Right forelimb (tissue), 1 donor: ENCODE data around the gene GPT2.

Source experiments
- DNase-seq: peaks from one replicate; pipeline ENCODE4 v3.0.0-alpha.2; 2018

Gene GPT2

DNA sequence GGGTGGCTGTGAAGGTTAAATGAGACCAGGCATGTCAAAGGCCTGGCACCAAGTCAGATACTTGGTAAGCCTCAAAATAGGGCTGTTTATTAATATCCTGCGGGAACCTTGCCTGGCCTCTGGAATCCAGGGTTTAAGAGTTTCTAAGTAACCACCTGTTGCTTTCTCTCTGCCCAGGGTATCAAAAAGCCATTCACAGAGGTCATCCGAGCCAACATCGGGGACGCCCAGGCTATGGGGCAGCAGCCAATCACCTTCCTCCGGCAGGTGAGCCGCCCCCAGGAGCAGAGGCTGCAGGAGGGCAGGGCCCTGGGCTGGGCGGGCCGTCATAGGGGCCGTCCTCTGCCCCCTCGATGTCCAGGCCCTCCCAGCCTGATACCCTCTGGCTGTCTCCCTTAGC is 13.3 kb downstream of the GPT2 start:
- DNase-seq: no peak

DNA sequence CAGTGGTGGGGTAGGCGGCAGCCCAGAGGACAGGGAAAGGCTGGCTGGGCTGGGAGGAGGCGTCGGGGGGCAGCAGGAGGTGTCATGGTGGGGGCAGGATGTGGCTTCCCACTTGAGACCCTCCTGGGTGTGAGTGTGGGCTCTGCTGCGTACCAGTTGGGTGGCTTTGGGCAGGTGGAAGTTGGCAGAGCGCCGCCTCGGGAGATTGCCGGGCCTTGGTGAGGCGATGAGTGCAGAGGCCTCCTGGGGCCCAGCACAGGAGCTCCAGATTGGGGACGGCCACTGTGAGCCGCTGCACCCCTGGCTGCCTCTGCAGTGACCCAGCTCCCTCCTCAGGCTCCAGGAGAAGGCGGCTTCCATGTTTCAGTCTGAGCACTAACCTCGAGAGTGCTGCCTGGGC is 13.8 kb downstream of the GPT2 start:
- no peak for DNase-seq

DNA sequence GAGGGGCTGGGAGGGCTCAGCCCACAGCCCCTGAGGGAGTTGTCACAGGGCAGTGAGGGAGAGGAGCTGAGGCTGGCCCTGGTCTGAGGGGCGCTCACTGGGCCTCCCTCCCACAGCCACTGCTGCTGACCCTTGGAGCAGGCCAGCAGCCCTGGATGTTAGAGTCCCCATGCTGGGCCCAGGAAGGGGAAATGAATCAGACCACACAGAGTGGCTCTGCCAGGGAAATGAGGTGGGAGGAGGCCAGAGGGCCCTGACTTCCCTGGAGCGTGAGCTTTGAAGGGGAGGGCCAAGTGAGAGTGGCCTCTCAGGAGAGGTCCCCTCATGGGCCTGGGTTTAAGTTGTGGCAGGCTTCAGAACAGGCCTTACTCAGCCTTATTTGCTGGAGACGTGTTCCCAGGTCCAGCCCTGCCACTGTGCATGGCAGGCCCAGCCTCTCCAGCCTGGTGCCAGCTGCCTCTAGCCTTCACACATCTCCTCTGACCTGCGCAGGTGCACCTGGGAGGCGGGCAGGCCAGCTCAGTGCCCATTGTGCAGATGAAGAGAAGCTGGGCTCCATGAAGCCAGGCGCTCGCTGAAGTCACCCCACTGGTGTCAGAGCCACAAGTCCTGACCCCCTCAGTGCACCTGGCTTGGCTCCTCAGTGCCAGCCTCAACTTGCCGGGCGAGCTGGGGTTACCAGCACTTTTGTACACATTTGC is 15.4 kb downstream of the GPT2 start:
- no peak for DNase-seq

DNA sequence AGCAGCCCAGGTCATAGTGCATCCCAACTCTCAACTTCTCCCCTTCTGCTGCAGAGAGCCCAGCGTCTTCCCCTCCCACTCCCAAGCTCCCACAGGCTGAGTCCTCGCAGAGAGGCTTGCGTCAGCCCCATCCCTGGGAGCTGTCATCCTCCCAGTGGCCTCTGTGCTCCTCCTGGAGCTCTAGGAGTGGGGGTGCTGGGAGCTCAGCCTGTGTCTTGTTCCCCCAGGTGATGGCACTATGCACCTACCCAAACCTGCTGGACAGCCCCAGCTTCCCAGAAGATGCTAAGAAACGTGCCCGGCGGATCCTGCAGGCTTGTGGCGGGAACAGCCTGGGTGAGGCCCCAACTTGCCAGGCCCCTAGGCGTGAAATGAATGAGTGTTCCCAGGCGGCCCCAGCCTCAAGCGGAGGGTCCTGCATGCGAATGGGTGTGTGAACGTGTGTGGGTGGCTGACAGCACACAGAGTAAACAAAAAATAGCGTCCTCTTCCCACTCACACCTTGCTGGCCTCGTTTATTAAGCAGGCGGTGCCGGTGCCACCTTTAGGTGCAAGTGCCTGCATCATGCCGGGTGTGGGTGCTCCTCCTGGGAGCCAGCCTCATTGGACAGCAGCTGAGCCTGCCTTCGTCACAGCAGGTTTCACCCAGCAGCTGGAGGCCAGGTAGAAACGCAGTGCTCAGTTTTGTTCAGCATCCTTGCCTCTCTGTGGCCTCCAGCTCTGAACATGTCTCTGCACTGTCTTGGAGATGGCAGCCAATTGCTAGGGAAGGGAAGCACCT is 16.5 kb downstream of the GPT2 start:
- DNase-seq: no peak

DNA sequence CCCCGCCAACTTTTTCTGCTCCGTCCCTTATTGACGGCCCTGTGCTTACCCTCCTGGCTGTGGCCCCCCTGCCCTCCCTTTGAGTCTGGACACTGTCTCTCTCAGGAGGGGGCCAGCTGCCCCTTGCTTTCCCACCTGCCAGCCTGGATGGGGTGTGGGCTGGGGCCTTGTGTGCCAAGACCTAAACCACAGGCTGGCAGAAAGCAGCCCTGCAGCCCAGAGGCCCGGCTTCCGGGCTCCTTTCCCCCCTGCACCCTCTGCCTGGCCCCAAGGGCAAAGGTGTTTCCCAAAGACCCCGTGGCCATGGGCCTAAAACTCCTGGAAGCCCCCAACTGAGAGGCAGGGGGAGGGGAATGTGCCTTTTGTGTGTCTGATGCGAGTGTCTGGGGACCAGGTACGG is 17.5 kb downstream of the GPT2 start:
- DNase-seq: no peak

DNA sequence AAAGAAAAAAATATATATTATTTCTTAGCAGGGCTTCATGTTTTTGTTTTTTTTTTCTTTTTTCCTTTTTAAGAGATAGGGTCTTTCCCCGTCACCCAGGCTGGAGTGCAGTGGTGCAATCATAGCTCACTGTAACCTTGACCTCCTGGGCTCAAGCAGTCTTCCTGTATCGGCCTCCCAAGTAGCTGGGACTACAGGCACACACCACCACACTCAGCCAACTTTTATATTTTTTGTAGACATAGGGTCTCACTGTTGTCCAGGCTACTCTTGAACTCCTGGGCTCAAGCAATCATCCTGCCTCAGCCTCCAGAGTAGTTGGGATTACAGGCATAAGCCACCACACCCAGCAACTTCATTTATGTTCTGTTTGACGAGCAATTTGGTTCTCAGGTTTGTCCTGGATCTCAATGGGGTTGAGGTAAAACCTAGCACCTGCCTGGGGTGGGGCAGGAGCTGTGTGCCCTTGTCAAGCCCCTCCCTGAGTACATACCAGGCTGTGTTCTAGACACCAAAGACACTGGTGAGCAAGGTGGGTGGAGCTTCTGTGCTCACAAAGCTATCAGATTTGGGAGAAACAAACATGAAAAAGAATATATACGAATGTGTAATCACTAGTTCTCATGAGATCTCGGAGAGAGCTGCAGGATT is 19.2 kb downstream of the GPT2 start:
- no peak for DNase-seq

DNA sequence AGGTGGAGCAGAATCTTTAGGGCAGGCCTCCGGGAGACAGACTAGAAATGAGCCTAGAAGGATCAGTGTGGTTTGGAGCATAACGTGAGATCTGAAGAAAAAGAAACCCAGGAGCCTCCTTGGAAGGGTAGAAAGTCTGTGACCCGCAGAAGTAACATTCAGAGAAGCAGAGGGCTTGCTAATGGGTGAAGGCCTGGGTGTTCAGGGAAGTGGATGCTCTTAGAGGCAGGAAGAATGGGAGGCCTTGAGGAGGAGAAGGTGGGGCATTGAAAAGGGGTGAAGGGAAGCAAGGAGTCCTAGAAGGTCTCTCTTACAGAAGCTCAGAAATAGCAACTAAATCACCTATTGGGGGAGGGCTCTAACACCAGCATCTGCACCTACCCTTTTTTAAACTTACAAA is 20.3 kb downstream of the GPT2 start:
- DNase-seq: no peak

DNA sequence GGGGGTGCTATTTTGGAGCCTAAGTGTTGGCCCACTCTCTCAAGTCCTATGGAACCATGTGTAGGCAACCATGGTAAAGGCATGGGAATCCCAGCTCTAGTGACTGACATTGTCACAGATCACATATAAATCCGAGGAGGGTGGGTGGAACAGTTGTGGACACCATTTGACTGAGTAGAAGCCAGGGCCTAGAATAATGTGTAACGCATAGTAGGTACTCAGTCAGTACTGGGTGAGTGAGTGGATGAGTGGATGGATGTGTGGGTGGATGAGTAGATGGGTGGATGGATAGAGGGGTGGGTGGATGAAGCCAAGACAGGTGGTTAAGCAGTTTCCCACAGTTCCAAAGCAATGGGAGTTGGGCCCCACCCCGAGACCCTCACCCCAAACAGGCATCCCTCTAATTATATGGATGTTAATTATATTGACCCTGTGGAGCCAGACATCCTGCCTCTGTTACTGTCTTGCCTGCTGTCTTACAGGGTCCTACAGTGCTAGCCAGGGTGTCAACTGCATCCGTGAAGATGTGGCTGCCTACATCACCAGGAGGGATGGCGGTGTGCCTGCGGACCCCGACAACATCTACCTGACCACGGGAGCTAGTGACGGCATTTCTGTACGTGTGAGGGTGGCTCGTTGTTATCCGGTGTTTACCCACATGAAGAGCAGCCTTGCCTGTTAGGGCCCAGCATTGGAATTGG is 22.3 kb downstream of the GPT2 start:
- no peak for DNase-seq

DNA sequence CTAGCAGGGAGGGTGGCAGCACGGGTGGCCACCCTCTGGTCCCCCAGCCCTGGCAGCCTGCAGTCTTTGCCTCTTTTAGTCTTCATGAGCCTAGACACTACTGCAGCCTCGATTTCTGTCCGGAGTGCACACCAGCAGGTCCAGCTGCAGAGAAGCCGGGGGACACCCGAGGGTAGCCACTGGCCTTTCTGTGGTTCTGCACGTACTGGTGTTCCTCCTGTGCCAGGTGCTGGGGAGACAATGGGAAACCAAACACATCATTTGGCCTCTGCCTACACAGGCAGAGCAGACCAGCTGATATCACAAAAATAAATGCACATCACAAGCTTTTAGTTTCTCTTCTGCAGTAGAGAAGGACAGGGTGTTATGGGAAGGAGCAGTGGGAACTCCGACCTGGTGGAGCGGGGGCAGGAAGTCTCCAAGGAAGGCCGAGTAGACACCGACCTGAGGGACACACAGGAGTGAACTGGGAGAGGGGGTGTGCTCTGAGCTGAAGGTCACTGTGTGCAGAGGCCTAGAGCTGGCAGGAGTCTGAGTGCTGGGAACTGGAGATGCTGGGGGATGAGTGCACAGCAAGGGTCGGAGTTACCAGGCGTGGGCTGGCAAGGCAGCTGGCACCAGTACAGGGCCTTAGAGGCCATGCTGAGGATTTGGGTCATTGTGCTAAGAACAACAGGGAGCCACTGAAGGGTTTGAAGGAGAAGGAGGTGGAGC is 23.1 kb downstream of the GPT2 start:
- no peak for DNase-seq

DNA sequence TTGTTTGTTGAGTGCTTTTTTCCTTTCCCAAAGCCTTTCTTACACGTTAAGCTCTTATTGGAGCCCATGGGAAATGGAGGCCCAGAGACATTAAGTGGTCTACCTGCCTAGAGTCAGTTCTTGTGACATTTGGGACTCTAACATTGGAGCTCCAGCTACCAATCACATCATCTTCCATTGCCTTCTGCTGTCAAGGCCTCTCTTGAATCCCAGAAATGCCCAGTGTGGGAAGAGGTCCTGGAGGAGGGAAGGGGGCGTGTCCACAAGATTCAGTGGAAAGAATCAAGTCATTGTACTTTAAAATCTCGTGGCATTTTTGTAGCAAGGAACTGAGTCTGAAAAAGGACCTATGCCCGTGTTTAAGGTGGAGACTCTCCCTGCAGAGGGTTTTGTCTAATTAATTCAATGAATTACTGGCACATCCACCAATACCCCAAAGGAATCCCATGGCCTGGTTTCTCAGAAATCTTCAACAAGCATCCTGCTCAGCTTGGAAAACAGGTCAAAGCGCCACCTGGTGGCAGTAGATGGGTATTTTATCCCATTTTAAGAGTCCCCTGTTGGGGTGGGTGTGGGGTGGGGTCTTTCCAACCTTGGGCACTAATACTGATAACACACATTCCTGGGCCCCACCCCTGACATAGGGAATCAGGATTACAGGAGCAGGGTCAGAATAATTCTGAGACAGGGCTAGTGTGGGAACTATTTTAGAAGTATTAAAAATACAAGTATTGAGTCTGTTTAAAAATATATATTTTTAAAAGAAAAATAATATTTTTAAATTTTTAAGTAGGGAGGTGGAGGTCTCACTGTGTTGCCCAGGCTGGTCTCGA is 24.6 kb downstream of the GPT2 start:
- peak; percentile 69 for DNase-seq

DNA sequence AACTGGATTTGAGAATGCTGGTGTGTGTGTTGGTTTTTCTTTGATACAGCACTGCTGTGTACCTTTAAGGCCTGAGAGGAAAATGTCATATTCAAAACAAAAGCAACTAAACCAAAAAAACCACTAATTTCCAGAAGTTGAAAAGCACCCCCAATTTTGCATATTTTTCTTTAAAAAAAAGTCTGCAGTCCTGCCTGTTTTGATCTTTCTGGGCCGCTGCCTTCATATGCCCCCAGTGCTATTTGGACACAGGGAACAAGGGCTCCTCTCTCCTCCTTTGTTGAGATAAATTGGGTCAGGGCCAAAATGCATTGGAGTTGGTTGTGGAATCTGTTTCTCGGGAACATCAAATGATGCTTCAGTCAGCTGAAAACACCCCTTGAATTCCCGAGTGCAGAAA is 26.9 kb downstream of the GPT2 start:
- DNase-seq: no peak

DNA sequence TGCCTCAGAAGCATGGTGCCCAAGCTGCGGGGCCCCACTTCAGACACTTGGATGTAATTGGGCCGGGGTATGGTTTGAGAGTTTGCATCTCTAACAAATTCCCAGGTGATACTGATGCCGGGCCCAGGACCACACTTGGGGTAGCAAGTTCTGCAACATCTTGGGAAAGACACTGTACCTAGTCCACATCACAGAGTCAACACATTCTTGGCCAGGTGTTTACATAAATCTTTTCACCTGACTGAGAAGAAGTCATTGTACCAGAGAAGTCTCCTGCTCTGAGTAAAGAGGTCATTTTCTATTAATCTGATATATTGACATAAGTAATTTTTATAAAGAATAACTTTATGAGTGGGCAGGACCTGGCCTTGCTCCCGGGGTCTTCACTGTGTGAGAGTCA is 27.5 kb downstream of the GPT2 start:
- no peak for DNase-seq

DNA sequence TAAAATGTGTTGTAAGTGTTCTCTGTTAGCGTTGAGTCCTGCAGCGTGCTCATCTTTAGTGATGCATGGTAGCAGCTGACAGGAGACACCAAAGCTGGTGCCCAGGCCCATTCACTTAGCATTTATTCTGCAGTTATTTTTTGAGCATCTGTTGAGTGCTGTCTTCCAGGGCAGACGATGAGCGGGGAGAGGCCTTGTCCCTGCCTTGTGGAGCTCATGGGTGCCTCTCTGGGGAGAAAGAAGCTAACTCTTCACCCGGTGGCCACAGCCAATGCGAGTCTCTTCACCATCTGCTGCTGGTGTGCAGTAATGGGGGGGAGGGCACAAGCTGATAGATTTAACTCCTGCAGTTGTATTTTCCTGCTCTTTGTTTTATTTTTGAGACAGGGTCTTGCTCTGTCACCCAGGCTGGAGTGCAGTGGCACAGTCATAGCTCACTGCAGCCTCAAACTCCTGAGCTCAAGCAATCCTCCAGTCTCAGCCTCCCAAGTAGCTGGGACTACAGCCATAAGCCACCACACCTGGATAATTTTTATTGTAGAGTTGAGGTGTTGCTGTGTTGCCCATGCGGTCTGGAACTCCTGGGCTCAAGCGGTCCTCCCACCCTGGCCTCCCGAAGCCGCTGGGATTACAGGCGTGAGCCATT is 30.5 kb downstream of the GPT2 start:
- DNase-seq: no peak

DNA sequence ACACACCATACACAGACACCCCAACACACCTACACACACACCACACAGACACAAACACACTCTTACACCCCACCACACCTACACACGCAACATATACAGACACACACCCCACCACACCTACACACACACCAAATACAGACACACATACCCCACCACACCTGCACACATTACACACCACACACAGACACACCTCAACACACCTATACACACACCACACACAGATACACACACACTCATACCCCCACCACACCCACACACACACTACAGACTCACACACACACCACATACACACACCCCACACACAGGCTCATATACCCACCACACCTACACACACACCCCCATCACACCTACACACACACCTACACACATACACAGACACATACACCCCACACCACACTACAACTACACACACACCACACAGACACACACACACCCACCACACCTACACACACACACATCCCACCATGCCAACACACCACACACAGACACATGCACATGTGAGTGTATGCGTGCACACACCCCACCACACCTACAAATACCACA is 31.4 kb downstream of the GPT2 start:
- no peak for DNase-seq

DNA sequence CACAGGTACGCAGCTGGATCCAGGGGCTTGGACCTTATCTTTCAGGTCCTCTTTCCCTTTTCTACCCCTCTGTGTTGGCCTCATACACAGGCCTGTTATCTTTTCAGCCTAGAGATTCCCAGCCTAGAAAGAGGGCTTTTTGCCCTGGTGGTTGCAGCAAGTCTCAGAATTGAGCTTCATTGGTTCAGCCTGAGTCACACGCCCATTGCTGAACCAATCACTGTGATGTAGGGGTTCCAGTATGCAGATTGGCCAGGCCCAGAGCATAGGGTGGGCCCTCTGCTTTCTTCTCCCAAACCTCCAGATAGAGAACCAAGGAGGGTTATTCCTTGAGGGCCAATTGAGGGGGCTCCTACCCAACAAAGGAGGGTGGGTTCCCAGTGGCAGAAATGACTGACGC is 32.8 kb downstream of the GPT2 start:
- no peak for DNase-seq

DNA sequence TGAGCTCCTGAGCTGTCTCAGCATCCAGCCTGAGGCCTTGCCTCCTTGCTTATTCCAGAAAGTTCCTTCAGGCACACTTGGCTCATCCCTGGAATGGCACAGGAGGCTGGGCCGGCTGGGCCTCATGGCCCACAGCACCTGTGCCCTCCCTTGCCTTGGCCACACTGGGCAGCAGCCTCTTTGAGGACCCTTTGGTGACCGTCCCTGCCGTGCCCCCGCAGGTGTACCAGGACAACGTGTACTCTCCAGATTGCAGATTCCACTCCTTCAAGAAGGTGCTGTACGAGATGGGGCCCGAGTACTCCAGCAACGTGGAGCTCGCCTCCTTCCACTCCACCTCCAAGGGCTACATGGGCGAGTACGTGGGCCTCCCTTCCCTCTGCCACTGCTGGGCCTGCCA is 34.2 kb downstream of the GPT2 start:
- no peak for DNase-seq

DNA sequence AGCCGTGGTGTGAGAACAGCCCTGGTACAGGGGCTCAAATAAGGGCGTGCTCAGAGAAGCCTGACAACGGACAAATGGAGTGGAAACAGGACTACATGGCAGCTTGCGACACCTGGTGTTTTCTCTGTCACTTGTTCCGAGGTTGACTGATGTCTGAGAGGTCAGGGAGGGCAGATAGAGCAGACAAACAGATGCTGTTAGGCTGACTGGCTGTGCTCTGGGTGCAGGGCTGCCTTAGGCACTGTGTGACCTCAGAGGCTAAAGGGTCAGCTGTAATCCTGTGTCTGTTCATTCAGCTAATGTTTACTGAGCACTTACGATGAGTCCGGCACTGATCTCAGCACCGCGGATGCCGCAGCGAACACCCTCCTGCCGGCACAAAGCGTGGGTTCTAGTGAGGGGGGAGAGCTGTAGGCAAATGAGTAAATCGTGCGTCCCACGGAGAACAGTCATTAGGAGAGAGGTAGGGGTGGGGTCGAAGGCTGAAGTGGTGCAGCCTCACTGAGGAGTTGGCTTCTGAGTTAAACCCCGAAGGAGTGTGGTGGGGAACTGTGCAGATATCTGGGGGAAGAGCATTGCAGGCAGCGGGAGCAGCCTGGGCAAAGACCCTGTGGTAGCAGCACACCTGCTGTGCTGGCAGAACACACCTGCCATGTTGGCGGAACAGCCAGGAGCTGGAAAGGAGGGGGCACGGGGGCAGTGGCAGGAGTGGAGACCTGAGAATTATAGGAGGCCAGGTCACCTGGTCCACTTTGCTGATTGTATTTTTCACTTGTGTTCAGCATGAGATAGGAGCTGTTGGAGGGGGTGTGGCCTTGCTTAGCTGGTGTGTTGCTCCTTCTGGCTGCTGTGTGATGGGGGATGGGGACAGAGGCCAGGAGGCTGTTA is 35.0 kb downstream of the GPT2 start:
- no peak for DNase-seq

DNA sequence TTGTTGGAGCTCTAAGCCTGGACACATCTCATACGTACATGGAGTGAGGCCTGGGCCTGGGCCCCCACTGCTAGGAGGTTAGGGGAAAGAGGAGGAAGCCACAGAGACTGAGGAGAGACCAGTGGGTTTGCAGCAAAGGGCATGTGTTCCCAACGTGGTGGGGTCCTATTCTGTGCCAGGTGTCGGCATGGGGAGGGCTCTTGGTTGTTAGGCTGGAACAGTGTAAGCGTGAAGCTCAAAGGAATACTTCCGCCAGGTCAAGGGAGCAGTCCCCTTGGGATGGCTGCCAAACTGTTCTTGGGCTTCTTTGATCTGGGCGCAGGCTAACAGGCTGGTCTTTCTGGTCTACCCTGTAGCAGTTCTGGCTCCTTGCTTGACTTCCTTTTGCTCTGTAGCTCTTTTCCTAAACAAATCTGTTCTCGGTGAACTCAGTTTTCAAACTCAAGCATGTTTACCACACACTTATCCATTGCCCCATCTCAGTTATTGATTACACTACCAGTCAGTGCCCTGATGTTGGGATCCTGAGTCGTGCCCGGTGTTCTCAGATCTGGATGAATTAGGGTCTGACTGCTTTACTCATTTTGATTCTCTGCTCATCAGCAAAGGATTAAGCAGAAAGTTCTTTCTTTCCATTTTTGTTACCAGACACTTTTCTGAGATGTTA is 36.4 kb downstream of the GPT2 start:
- DNase-seq: no peak

DNA sequence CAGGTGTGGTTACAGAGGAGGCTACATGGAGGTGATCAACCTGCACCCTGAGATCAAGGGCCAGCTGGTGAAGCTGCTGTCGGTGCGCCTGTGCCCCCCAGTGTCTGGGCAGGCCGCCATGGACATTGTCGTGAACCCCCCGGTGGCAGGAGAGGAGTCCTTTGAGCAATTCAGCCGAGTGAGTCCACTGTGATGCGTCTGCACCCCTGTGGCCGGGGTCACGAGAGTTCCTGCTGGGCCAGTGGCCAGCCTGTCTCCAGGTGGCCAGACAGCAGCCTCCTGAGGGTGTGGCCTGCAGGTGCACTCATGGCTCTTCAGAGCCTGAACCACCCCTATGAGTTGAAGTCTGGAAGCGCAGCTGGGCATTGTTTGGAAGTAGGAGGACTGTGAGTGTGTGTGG is 38.1 kb downstream of the GPT2 start:
- DNase-seq: no peak
